CD4-positive, alpha-beta T cell (primary cell): ENCODE results near the gene RETREG2. TPM values are rescaled to one million over a fixed set of nuclear protein-coding genes. Genes with fewer than 3 reads are reported as not detected.

ENCODE experiments used
- ATAC-seq: fragments of 200-7000 bp; cut with Tn5 transposase; one replicate; pipeline ENCODE4 v1.10.0; 2022; ENCODE audit warnings: mild to moderate bottlenecking; ENCODE audit not compliant: poor library complexity
- CTCF ChIA-PET: fragments of 350-600 bp; sonication (Branson Sonifier 250); formaldehyde crosslinking; loops from one replicate; lab custom pipeline; 2021; ENCODE audit warnings: antibody characterized with exemption, inconsistent platforms; lab: Charles Lee
- POLR2A ChIA-PET: fragments of 350-600 bp; sonication (Branson Sonifier 250); formaldehyde crosslinking; loops from one replicate; lab custom pipeline; 2021; ENCODE audit warnings: antibody characterized with exemption, inconsistent platforms; lab: Charles Lee
- DNase-seq, 14 experiments: peaks; one replicate each; pipeline ENCODE4 v3.0.0-alpha.2; 2013 to 2020; ENCODE audit warnings: mixed read lengths in 2 of 14
- H3K27ac ChIP-seq, 2 donors: one replicate each; pipeline versions ENCODE4 v1.5.1 to v1.7.0; 2013; ENCODE audit warnings: low read length in 2 of 2, low read depth in 1 of 2, mild to moderate bottlenecking in 1 of 2
- H3K27me3 ChIP-seq, 2 experiments: 1 replicate in 1 of 2; 2 replicates in 1 of 2; pipeline versions ENCODE4 v1.6.1 to v1.7.0; 2013; ENCODE audit warnings: low read length in 2 of 2, control low read depth in 1 of 2, mild to moderate bottlenecking in 1 of 2, moderate library complexity in 1 of 2; ENCODE audit not compliant: insufficient read depth in 2 of 2, control insufficient read depth in 1 of 2
- H3K36me3 ChIP-seq: one replicate; pipeline ENCODE4 v1.6.1; 2013; ENCODE audit warnings: low read length, control low read depth; ENCODE audit not compliant: insufficient read depth
- H3K4me1 ChIP-seq: one replicate; pipeline ENCODE4 v1.6.1; 2013; ENCODE audit warnings: low read length, control low read depth; ENCODE audit not compliant: insufficient read depth
- H3K4me3 ChIP-seq: one replicate; pipeline ENCODE4 v1.5.1; 2013; ENCODE audit warnings: mild to moderate bottlenecking, low read length, moderate library complexity
- H3K9me3 ChIP-seq, 2 experiments: 1 replicate in 1 of 2; 2 replicates in 1 of 2; pipeline versions ENCODE4 v1.6.1 to v1.7.0; 2013; ENCODE audit warnings: low read length in 2 of 2, mild to moderate bottlenecking in 2 of 2, control low read depth in 1 of 2, moderate library complexity in 1 of 2; ENCODE audit not compliant: control insufficient read depth in 1 of 2, insufficient read depth in 1 of 2
- H3K27ac Mint-ChIP-seq: one replicate; pipeline ENCODE4 v1.8.0; 2020; ENCODE audit warnings: mixed read lengths
- H3K27me3 Mint-ChIP-seq: one replicate; pipeline ENCODE4 v1.8.0; 2021; ENCODE audit warnings: mixed read lengths
- H3K36me3 Mint-ChIP-seq: one replicate; pipeline ENCODE4 v1.8.0; 2021; ENCODE audit warnings: low read depth, mixed read lengths
- H3K4me1 Mint-ChIP-seq: one replicate; pipeline ENCODE4 v1.8.0; 2021; ENCODE audit warnings: low read depth, mixed read lengths
- H3K4me3 Mint-ChIP-seq: one replicate; pipeline ENCODE4 v1.8.0; 2020; ENCODE audit warnings: mild to moderate bottlenecking, mixed read lengths
- H3K9me3 Mint-ChIP-seq: one replicate; pipeline ENCODE4 v1.8.0; 2020; ENCODE audit warnings: mixed read lengths
- CTCF ChIP-seq: fragments of 200-600 bp; IDR thresholded peaks from one replicate; pipeline ENCODE4 v1.8.0; 2022; ENCODE audit warnings: antibody characterized with exemption, mild to moderate bottlenecking
- intact Hi-C, 2 experiments: fragments of 100-400 bp; cut with DNase I in 1 of 2; cut with micrococcal nuclease in 1 of 2; formaldehyde crosslinking; loops; one replicate each; pipeline versions ENCODE4 v1.15.1 to v1.9.0; 2023 to 2025; cut with DNase I, micrococcal nuclease
- total RNA-seq, 174 experiments: library from RNA in 2 of 174; stranded (reverse) in 2 of 174; gene quantifications; one replicate each; pipeline ENCODE4 v1.2.3 and lab custom pipeline; 2021 to 2026

Gene RETREG2
- total RNA-seq, 2 experiments from 2014 or later = 82.3 to 83.2 TPM

GRCh38 chr2:219174801-219175200 lies 3.3 kb upstream of the RETREG2 start:
- peaks cover 74% of the 10 kb centered on the region for H3K36me3 Mint-ChIP-seq
- Histone ChIP-seq H3K4me3 (no peak overlapping the region), H3K27ac (no peak overlapping the region), H3K36me3 (peaks cover 38% of the 10 kb centered on the region), H3K9me3 (no peaks in the 10 kb centered on the region), H3K27me3 (no peaks in the 10 kb centered on the region), H3K4me1 (peaks cover 69% of the 10 kb centered on the region)
- intact Hi-C loops = loop anchor here (5.0 to 10.0 kb wide), 7 partner anchors 72 to 778 kb away; partner anchors contain the start of genes CTDSP1 (in 1 of the 2), GLB1L (in 1 of the 2), STK11IP (in 1 of the 2) and STK16 (in 1 of the 2)
- no peak for TF ChIP-seq CTCF
- H3K27me3 Mint-ChIP-seq = no peaks in the 10 kb centered on the region
- no peak for DNase-seq
- no peaks in the 10 kb centered on the region for H3K9me3 Mint-ChIP-seq
- POLR2A ChIA-PET = interaction anchor here (0.8 to 5.5 kb wide), 5 partner anchors 33 to 105 kb away, joined by 3 to 139 read pairs (median 9); partner anchors contain the start of genes ANKZF1, ATG9A, DNAJB2 and TUBA4A
- CTCF ChIA-PET = interaction anchor here (2.4 to 4.0 kb wide), 2 partner anchors 15 to 37 kb away, joined by 12 to 19 read pairs; partner anchors contain the start of gene NHEJ1
- ATAC-seq = no peak
- H3K4me3 Mint-ChIP-seq = peak overlapping the region; percentile 63
- H3K27ac Mint-ChIP-seq = peak overlapping the region; percentile 99
- H3K4me1 Mint-ChIP-seq = peaks cover 58% of the 10 kb centered on the region

- Mint-ChIP-seq H3K4me1 (peaks cover 65% of the 10 kb centered on the region), H3K9me3 (no peaks in the 10 kb centered on the region), H3K27me3 (no peaks in the 10 kb centered on the region), H3K27ac (peak overlapping the region; percentile 99), H3K4me3 (peak overlapping the region; percentile 94), H3K36me3 (peaks cover 81% of the 10 kb centered on the region)
- peaks cover 76% of the 10 kb centered on the region for H3K4me1 ChIP-seq
- H3K4me3 ChIP-seq = peak overlapping the region; percentile 90
- intact Hi-C loops = loop anchor here (5.0 to 10.0 kb wide), 7 partner anchors 72 to 778 kb away; partner anchors contain the start of genes CTDSP1 (in 1 of the 2), GLB1L (in 1 of the 2), STK11IP (in 1 of the 2) and STK16 (in 1 of the 2)
- DNase-seq (no peak), ATAC-seq (no peak)
- POLR2A ChIA-PET = interaction anchor here (0.7 to 5.5 kb wide), 15 partner anchors 10 to 212 kb away, joined by 3 to 139 read pairs (median 19); partner anchors contain the start of genes ABCB6, ANKZF1, ATG9A and DNAJB2
- peak overlapping the region; percentile 78 to 97 for H3K27ac ChIP-seq
- no peaks in the 10 kb centered on the region for H3K9me3 ChIP-seq
- TF ChIP-seq CTCF = no peak
- H3K27me3 ChIP-seq = no peaks in the 10 kb centered on the region
- peaks cover 44% of the 10 kb centered on the region for H3K36me3 ChIP-seq
- CTCF ChIA-PET = interaction anchor here (1.3 to 4.0 kb wide), 5 partner anchors 16 to 119 kb away, joined by 3 to 19 read pairs (median 10); partner anchors contain the start of genes NHEJ1 and ZFAND2B
These were observed 2.6 kb upstream of the RETREG2 start for GRCh38 chr2:219175486-219175885.

GRCh38 chr2:219175928-219176817 lies 1.9 kb upstream of the RETREG2 start:
- Mint-ChIP-seq H3K4me1 (peaks cover 68% of the 10 kb centered on the region), H3K27ac (peak overlapping the region; percentile 99), H3K36me3 (peaks cover 82% of the 10 kb centered on the region), H3K27me3 (no peaks in the 10 kb centered on the region), H3K4me3 (peak overlapping the region; percentile 94), H3K9me3 (no peaks in the 10 kb centered on the region)
- Histone ChIP-seq H3K4me3 (peak overlapping the region; percentile 90), H3K36me3 (peaks cover 51% of the 10 kb centered on the region), H3K27ac (peak overlapping the region; percentile 78 to 97), H3K9me3 (no peaks in the 10 kb centered on the region), H3K4me1 (peaks cover 78% of the 10 kb centered on the region), H3K27me3 (no peaks in the 10 kb centered on the region)
- ChIA-PET CTCF (interaction anchor here (0.7 to 4.0 kb wide), 7 partner anchors 16 to 196 kb away, joined by 3 to 19 read pairs (median 6); partner anchors contain the start of genes ABCB6, NHEJ1 and ZFAND2B), POLR2A (interaction anchor here (0.6 to 5.5 kb wide), 31 partner anchors 9 to 503 kb away, joined by 3 to 139 read pairs (median 7); partner anchors contain the start of genes ABCB6, ANKZF1, ATG9A and DNAJB2)
- intact Hi-C loops = loop anchor here (1.0 to 10.0 kb wide), 9 partner anchors 35 to 779 kb away; partner anchors contain the start of genes CTDSP1 (in 1 of the 2), DNAJB2 (in 1 of the 2), GLB1L (in 1 of the 2) and STK11IP (in 1 of the 2)
- DNase-seq (peak in 5 of 14 experiments; percentile 14 to 36 (median 24)), ATAC-seq (peak; percentile 13)
- TF ChIP-seq CTCF = no peak
